PFSK-1 (cell line): ENCODE results near the gene GIT2.

Experiments
- FOXP2 ChIP-seq: optimal IDR thresholded peaks from 2 replicates; pipeline ENCODE3; 2011; ENCODE audit warnings: borderline replicate concordance, control low read depth, inconsistent platforms; ENCODE audit not compliant: insufficient read depth; ENCODE audit errors: extremely low read length, extremely low read depth
- POLR2AphosphoS5 ChIP-seq: IDR thresholded peaks from 2 replicates; pipeline ENCODE4 v1.6.1; 2012; ENCODE audit warnings: low read depth, mild to moderate bottlenecking, control low read depth, low read length, moderate library complexity
- REST ChIP-seq, 2 experiments: IDR thresholded peaks; 2 replicates each; pipeline versions ENCODE4 v1.6.1 to v1.8.0; 2011 to 2012; ENCODE audit warnings: low read depth in 2 of 2, low read length in 2 of 2, control low read depth in 1 of 2, inconsistent platforms in 1 of 2, mild to moderate bottlenecking in 1 of 2, moderate library complexity in 1 of 2; ENCODE audit not compliant: insufficient read depth in 1 of 2
- SIN3A ChIP-seq: IDR thresholded peaks from 2 replicates; pipeline ENCODE4 v1.6.1; 2012; ENCODE audit warnings: mild to moderate bottlenecking, low read length, moderate library complexity, borderline replicate concordance; ENCODE audit not compliant: insufficient read depth
- TAF1 ChIP-seq: IDR thresholded peaks from 2 replicates; pipeline ENCODE4 v1.6.1; 2012; ENCODE audit warnings: low read length, control low read depth, borderline replicate concordance; ENCODE audit not compliant: insufficient read depth

The GIT2 gene

GRCh38 chr12:109988903-109989302, 7.3 kb downstream of the GIT2 start:
- no peak for TF ChIP-seq FOXP2
- TF ChIP-seq SIN3A, result no peak
- no peak for TF ChIP-seq TAF1
- TF ChIP-seq REST (IDR thresholded peaks at IDR 0.05; ENCODE audit: insufficient read depth in 1 of 2, low read depth in 2 of 2, low read length in 2 of 2), result no peak
- no peak for TF ChIP-seq POLR2AphosphoS5

- TF ChIP-seq TAF1 (no peak), FOXP2 (no peak), SIN3A (no peak), REST (IDR thresholded peaks at IDR 0.05; ENCODE audit: insufficient read depth in 1 of 2, low read depth in 2 of 2, low read length in 2 of 2) (no peak), POLR2AphosphoS5 (no peak)
Measured at GRCh38 chr12:109988274-109988673, 7.9 kb downstream of the GIT2 start.

- TF ChIP-seq TAF1, result no peak
- no peak for TF ChIP-seq FOXP2
- TF ChIP-seq POLR2AphosphoS5, result no peak
- no peak for TF ChIP-seq SIN3A
- TF ChIP-seq REST (IDR thresholded peaks at IDR 0.05; ENCODE audit: insufficient read depth in 1 of 2, low read depth in 2 of 2, low read length in 2 of 2), result no peak
Measured at GRCh38 chr12:109987615-109988014, 8.6 kb downstream of the GIT2 start.

- TF ChIP-seq FOXP2 (no peak), SIN3A (no peak), POLR2AphosphoS5 (no peak), TAF1 (no peak), REST (IDR thresholded peaks at IDR 0.05; ENCODE audit: insufficient read depth in 1 of 2, low read depth in 2 of 2, low read length in 2 of 2) (no peak)
Measured at GRCh38 chr12:109983432-109984142, 12.6 kb downstream of the GIT2 start.

GRCh38 chr12:109982210-109982609, 14.0 kb downstream of the GIT2 start:
- no peak for TF ChIP-seq SIN3A
- no peak for TF ChIP-seq TAF1
- TF ChIP-seq FOXP2, result no peak
- no peak for TF ChIP-seq REST (IDR thresholded peaks at IDR 0.05; ENCODE audit: insufficient read depth in 1 of 2, low read depth in 2 of 2, low read length in 2 of 2)
- TF ChIP-seq POLR2AphosphoS5, result no peak
